Measurements from ENCODE around the gene SPRY1. TPM values are rescaled to one million over a fixed set of nuclear protein-coding genes. Genes with fewer than 3 reads are reported as not detected.

Gene SPRY1
- total RNA-seq, 4 donors from 2014 or later, result 34.8 to 198 (median 170) TPM

- Histone ChIP-seq H3K4me1 (no peaks in the 10 kb centered on the region), H3K27ac (no peak overlapping the region), H3K27me3 (no peaks in the 10 kb centered on the region), H3K4me3 (no peak overlapping the region), H3K36me3 (no peaks in the 10 kb centered on the region), H3K9me3 (no peaks in the 10 kb centered on the region)
- TF ChIP-seq CTCF (IDR thresholded peaks at IDR 0.05) (no peak), POLR2A (IDR thresholded peaks at IDR 0.05) (no peak)
- intact Hi-C loops (cut with DNase I; ENCODE audit: low total_unique reads), result no loop called here
- no peak for DNase-seq
Observed at GRCh38 chr4:123433976-123434375, 37.4 kb downstream of the SPRY1 start.

- Histone ChIP-seq H3K27me3 (no peaks in the 10 kb centered on the region), H3K4me1 (no peaks in the 10 kb centered on the region), H3K9me3 (no peaks in the 10 kb centered on the region), H3K27ac (no peak overlapping the region), H3K36me3 (no peaks in the 10 kb centered on the region), H3K4me3 (no peak overlapping the region)
- intact Hi-C loops (cut with DNase I; ENCODE audit: low total_unique reads), result no loop called here
- TF ChIP-seq CTCF (IDR thresholded peaks at IDR 0.05) (no peak), POLR2A (IDR thresholded peaks at IDR 0.05) (no peak)
- DNase-seq, result no peak
Observed at GRCh38 chr4:123435246-123436113, 38.9 kb downstream of the SPRY1 start.

- TF ChIP-seq POLR2A (IDR thresholded peaks at IDR 0.05) (no peak), CTCF (IDR thresholded peaks at IDR 0.05) (no peak)
- Histone ChIP-seq H3K27ac (no peak overlapping the region), H3K36me3 (no peaks in the 10 kb centered on the region), H3K4me3 (no peak overlapping the region), H3K4me1 (no peaks in the 10 kb centered on the region), H3K27me3 (no peaks in the 10 kb centered on the region), H3K9me3 (no peaks in the 10 kb centered on the region)
- intact Hi-C loops (cut with DNase I; ENCODE audit: low total_unique reads), result no loop called here
- DNase-seq, result no peak
Observed at GRCh38 chr4:123438031-123438430, 41.4 kb downstream of the SPRY1 start.

GRCh38 chr4:123443401-123444289, 47.0 kb downstream of the SPRY1 start:
- Histone ChIP-seq H3K4me3 (no peak overlapping the region), H3K4me1 (no peaks in the 10 kb centered on the region), H3K27me3 (no peaks in the 10 kb centered on the region), H3K9me3 (no peaks in the 10 kb centered on the region), H3K27ac (peak overlapping the region; percentile 47 to 53), H3K36me3 (no peaks in the 10 kb centered on the region)
- intact Hi-C loops (cut with DNase I; ENCODE audit: low total_unique reads), result no loop called here
- no peak for DNase-seq
- no peak for TF ChIP-seq POLR2A (IDR thresholded peaks at IDR 0.05)
- no peak for TF ChIP-seq CTCF (IDR thresholded peaks at IDR 0.05)

All from uterus (tissue), 4 donors.